NOMO-1 treated with DMSO at 0.1 percent for 48 hours (cell line): ENCODE measurements around the gene UCHL5.

Experiments
- DNase-seq: peaks from one replicate; lab custom pipeline; 2025; ENCODE audit not compliant: unreplicated experiment; lab: John Stamatoyannopoulos, UW

The UCHL5 gene

GRCh38 chr1:193059282-193060114 is at the start of gene UCHL5, which contains the start of gene RO60:
UCHL5 (minus strand) TSS chr1:193059360; CDS start chr1:193059260, 100 bp downstream.
RO60 (plus strand) TSS chr1:193059612; CDS start chr1:193069055, 9,443 bp downstream.
- peak; percentile 99 for DNase-seq

- DNase-seq: no peak
Measured at GRCh38 chr1:193108471-193108870, 49.3 kb upstream of the UCHL5 start.

GRCh38 chr1:193105821-193106177 is 46.6 kb upstream of the UCHL5 start:
- DNase-seq: no peak

- peak; percentile 68 for DNase-seq
Measured at GRCh38 chr1:193104907-193105820, 46.0 kb upstream of the UCHL5 start, which contains the start of gene GLRX2. GLRX2 (minus strand) TSS chr1:193105414; CDS start chr1:193105382, 32 bp downstream.

GRCh38 chr1:193104502-193104906 is 45.3 kb upstream of the UCHL5 start:
- peak; percentile 18 for DNase-seq

- no peak for DNase-seq
Measured at GRCh38 chr1:193103759-193104501, 44.8 kb upstream of the UCHL5 start.

GRCh38 chr1:193102662-193103061 is 43.5 kb upstream of the UCHL5 start:
- DNase-seq: no peak

- DNase-seq: no peak
Measured at GRCh38 chr1:193094112-193094511, 35.0 kb upstream of the UCHL5 start.

GRCh38 chr1:193090865-193091264 is 31.7 kb upstream of the UCHL5 start:
- DNase-seq: no peak

- DNase-seq: no peak
Measured at GRCh38 chr1:193087893-193088292, 28.7 kb upstream of the UCHL5 start.

GRCh38 chr1:193086342-193086741 is 27.2 kb upstream of the UCHL5 start:
- no peak for DNase-seq

GRCh38 chr1:193085263-193085662 is 26.1 kb upstream of the UCHL5 start:
- no peak for DNase-seq

- no peak for DNase-seq
Measured at GRCh38 chr1:193083365-193084088, 24.4 kb upstream of the UCHL5 start.

GRCh38 chr1:193079187-193079586 is 20.0 kb upstream of the UCHL5 start:
- DNase-seq: no peak

- no peak for DNase-seq
Measured at GRCh38 chr1:193077991-193078390, 18.8 kb upstream of the UCHL5 start.

- no peak for DNase-seq
Measured at GRCh38 chr1:193070942-193071341, 11.8 kb upstream of the UCHL5 start.

- no peak for DNase-seq
Measured at GRCh38 chr1:193070386-193070753, 11.2 kb upstream of the UCHL5 start.

- no peak for DNase-seq
Measured at GRCh38 chr1:193069748-193070385, 10.7 kb upstream of the UCHL5 start.

GRCh38 chr1:193068013-193068412 is 8.9 kb upstream of the UCHL5 start:
- no peak for DNase-seq

- no peak for DNase-seq
Measured at GRCh38 chr1:193066606-193067005, 7.4 kb upstream of the UCHL5 start.
